HPDE6-E6E7 (cell line): ENCODE measurements around the gene SLC4A2.
"Not testable (repeated sequence)": the region's sequence is repeated elsewhere in the genome, so short reads cannot be mapped to it uniquely, and the experiment has no call there.

ENCODE experiments used
- DNase-seq: peaks from one replicate; pipeline ENCODE4 v3.0.0; 2011; ENCODE audit warnings: missing footprints; ENCODE audit errors: extremely low spot score

SLC4A2 gene

DNA sequence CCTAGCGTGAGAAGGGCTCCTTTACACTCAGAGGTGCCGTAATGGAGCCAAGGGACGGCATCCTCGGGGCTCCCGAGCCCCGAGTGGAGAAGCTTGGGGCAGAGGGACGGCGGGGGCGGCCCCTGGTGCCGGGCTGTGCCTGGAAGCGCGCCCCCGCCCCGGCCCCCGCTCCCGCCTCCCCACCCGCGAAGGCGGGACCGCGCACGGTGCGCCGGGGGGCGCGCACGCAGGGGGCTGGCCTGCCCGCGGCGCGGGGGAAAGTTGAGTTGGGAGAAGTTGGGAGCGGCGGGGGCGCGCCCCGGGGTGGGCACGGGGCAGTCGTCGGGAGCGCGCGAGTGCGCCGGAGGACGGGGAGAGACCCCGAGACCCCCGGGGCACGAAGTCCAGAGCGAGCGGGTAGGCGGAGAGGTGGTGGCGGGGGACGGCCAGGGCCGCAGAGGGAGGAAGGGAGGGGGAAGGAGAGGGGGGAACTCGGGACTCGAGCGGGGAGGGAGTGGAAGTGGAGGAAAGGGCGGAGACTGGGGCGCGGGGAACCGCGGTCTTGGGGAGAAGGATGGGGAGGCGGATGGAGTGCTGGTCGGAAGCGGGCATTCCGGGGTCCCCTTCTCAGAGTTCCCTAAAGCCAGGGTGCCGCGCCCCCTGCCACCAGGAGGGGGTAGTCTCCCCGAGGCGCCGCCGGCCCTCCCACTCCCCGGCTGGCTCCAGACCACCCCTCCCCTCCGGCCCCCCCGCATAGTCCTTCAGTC is at the start of gene SLC4A2:
SLC4A2 (plus strand) TSS at position 223 of the 746 bp plus-strand sequence. CDS start 2,399 bp downstream, outside the sequence.
- DNase-seq, result peak; percentile 69

GRCh38 chr7:151010037-151010306 is 49.4 kb upstream of the SLC4A2 start:
- DNase-seq, result no peak

GRCh38 chr7:151010307-151011096 is 48.9 kb upstream of the SLC4A2 start:
- DNase-seq, result no peak

DNA sequence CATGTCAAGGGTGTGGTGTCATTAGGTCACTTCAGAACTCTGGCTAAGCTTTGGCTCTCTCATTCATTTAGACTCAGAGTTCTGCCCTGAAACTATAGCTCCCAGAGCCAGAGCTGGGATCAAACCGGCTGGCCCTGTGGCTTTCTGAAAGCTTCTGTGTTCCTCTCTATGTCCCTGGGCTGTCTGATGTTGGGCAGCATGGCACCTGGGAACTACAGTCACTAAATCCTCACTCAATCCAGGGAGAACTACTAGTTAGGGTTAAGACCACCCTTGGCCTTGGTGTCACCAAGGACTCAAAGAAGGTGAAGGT is 48.3 kb upstream of the SLC4A2 start:
- no peak for DNase-seq

DNA sequence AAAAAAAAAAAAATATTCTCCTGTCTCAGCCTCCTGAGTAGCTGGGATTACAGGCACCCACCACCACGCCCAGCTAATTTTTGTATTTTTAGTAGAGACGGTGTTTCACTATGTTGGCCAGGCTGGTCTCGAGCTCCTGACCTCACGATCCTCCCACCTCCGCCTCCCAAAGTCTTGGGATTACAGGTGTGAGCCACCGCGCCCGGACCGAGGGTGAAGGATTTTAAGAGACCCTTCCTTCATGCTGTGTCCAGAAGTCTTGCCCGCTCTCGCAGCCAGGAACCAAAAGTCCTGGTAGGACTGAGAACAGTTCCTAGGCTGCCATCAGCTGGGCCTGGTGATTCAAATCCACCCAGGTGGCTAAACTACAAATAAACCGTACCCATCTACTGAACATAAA is 47.8 kb upstream of the SLC4A2 start:
- DNase-seq, result not testable (repeated sequence)

GRCh38 chr7:151012031-151012692 is 47.2 kb upstream of the SLC4A2 start:
- DNase-seq, result no peak

DNA sequence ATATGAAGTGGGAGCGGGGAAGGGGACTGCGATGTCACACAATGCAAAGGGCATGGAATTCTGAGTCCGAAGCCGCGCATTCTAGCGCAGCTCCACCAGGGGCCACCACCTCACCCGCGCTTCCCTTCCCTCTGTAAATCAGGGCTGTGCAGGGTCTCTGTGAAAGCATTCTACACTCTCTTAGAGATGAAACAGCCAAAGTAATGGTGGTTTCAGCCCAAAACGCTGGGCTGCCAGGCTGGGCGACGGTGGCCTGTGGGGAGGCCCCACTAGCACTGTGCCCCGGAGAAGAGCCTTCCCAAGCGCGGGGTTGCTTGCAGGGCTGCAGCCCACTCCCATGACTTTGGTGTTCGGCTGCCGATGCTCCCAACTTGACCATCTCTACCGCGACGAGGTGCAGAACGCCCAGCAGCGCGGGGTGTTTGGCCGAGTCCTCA is 46.5 kb upstream of the SLC4A2 start:
- no peak for DNase-seq

- no peak for DNase-seq
Measured at GRCh38 chr7:151013356-151013732, 46.0 kb upstream of the SLC4A2 start.

DNA sequence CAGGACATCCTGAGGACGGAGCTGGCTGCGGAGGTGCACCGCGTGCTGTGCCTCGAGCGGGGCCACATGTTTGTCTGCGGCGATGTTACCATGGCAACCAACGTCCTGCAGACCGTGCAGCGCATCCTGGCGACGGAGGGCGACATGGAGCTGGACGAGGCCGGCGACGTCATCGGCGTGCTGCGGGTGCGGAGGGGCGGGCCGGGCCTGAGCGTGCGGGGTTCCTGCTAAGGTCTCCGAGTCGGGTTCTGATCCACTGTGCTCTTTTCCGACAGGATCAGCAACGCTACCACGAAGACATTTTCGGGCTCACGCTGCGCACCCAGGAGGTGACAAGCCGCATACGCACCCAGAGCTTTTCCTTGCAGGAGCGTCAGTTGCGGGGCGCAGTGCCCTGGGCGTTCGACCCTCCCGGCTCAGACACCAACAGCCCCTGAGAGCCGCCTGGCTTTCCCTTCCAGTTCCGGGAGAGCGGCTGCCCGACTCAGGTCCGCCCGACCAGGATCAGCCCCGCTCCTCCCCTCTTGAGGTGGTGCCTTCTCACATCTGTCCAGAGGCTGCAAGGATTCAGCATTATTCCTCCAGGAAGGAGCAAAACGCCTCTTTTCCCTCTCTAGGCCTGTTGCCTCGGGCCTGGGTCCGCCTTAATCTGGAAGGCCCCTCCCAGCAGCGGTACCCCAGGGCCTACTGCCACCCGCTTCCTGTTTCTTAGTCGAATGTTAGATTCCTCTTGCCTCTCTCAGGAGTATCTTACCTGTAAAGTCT is 45.5 kb upstream of the SLC4A2 start:
- no peak for DNase-seq

GRCh38 chr7:151014950-151015349 is 44.4 kb upstream of the SLC4A2 start:
- DNase-seq, result no peak

- no peak for DNase-seq
Measured at GRCh38 chr7:151015967-151016366, 43.4 kb upstream of the SLC4A2 start.

GRCh38 chr7:151016505-151016904 is 42.9 kb upstream of the SLC4A2 start:
- no peak for DNase-seq

GRCh38 chr7:151016942-151017341 is 42.4 kb upstream of the SLC4A2 start:
- DNase-seq, result no peak

DNA sequence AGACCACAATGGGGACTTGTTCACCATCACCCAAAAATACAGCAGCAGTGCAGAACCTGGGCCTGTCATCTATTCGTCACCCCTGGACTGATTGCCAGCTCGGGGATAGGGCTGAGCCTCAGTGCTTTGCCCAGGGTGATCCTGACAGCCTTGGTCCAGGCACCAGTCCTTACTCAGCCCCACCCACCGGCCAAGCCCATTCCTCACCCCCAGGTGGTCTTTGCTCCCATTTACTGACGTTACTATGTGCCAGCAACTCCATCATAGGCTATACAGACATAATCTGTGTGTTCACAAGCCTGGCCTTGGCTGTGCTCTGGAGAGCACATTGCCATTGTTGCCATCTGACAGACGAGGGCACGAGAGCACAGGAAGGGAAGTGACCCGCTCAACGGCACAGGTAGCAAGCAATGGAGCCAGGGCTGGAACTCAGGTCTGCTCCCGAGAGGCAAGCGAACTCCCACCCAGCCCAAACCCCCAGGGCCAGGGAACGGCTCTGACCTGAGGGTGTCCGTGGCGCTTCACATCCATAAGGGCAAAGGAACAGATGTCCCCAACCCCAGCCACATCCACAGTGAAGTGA is 41.9 kb upstream of the SLC4A2 start:
- DNase-seq, result no peak

- DNase-seq, result no peak
Measured at GRCh38 chr7:151017953-151018420, 41.4 kb upstream of the SLC4A2 start.

GRCh38 chr7:151018421-151019129 is 40.8 kb upstream of the SLC4A2 start:
- DNase-seq, result no peak

- no peak for DNase-seq
Measured at GRCh38 chr7:151019130-151019447, 40.3 kb upstream of the SLC4A2 start.

GRCh38 chr7:151020231-151020630 is 39.2 kb upstream of the SLC4A2 start:
- no peak for DNase-seq

DNA sequence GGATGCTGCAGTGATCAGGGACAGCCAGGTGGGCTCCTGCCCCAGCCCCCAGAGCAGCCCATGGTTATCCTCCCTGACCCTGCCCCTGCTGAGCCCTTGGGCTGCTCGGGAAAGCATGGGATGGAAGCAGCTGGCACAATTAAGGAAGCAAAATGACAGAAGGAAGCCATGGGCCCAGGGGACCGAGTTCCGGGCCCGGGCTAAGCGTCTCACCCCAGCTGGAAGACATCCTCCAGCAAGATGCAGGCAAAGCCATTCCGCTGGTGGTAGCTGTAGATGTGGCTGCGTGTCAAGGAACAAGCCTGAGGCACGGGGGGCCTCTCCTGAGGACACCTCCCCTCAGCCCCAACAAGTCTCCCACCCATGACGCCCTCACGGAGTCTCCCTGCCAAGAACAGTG is 36.2 kb upstream of the SLC4A2 start:
- no peak for DNase-seq

DNA sequence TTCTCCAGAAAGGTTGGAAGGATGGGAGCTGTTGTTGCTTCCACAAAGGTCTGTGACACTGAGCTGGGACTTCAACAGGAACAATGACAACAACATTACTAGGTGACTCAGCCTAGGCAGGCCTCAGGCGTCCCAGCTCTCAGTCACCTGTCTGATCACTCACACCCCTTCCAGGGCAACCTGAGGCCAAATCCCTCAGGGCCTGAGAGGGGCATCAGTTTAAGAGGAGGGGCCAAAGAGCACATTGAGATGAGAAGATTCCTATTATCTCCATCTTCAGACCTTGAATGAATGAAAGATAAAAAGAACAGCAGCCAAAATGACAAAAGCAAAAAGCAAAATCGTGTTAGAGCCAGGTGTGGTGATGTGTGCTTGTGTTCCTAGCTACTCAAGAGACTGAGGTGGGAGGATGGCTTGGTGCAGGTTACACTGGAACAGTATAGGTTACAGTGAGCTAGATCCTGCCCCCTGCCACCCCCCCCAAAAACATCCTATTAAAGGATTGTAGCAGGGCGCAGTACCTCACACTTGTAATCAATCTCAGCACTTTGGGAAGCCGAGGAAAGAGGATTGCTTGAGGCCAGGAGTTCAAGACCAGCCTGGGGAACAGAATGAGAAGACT is 34.8 kb upstream of the SLC4A2 start, which contains the start of gene ATG9B:
ATG9B (minus strand) TSS at position 60 of the 622 bp plus-strand sequence. CDS start 71 bp downstream, outside the sequence.
- no peak for DNase-seq
